K562 (cell line): ENCODE measurements around the gene HARS1. TPM values are rescaled to one million over a fixed set of nuclear protein-coding genes. Genes with fewer than 3 reads are reported as not detected.

ENCODE experiments used
- ARID1B ChIP-seq: fragments of 450-650 bp; IDR thresholded peaks from 2 replicates; pipeline ENCODE4 v1.6.1; 2016; ENCODE audit warnings: antibody characterized with exemption, mild to moderate bottlenecking, inconsistent platforms
- ELF1 ChIP-seq: fragments of 200-800 bp; sonication (Bioruptor generic); IDR thresholded peaks from 2 replicates; pipeline ENCODE4 v1.6.1; 2016; ENCODE audit warnings: missing genetic modification characterization, missing compliant biosample characterization
- EP300 ChIP-seq: IDR thresholded peaks from 2 replicates; pipeline ENCODE4 v1.6.1; 2012; ENCODE audit warnings: low read length, improper control_type of control experiment
- FOS ChIP-seq: IDR thresholded peaks from 3 replicates; pipeline ENCODE4 v1.6.1; 2011; ENCODE audit not compliant: insufficient read length; ENCODE audit errors: extremely low read depth
- FOXA1 ChIP-seq: fragments of 450-650 bp; IDR thresholded peaks from 2 replicates; pipeline ENCODE4 v1.6.1; 2016; ENCODE audit warnings: mild to moderate bottlenecking, borderline replicate concordance
- HMG20A ChIP-seq: fragments of 450-650 bp; formaldehyde crosslinking; conservative IDR thresholded peaks from 2 replicates; pipeline ENCODE4 v1.4.0; 2020; ENCODE audit warnings: mild to moderate bottlenecking, mixed read lengths
- MAZ ChIP-seq, 2 experiments: fragments of 450-650 bp in 1 of 2; sonication (generic) in 1 of 2; formaldehyde crosslinking; IDR thresholded peaks in 1 of 2; conservative IDR thresholded peaks in 1 of 2; 2 replicates each; pipeline versions ENCODE4 v1.4.0 to v1.5.0; 2020; ENCODE audit warnings: mild to moderate bottlenecking in 1 of 2, missing genetic modification reagents in 1 of 2
- POLR2AphosphoS2 ChIP-seq: IDR thresholded peaks from 2 replicates; pipeline ENCODE4 v1.6.1; 2012; ENCODE audit warnings: low read length, improper control_type of control experiment
- POLR2H ChIP-seq: IDR thresholded peaks from 2 replicates; pipeline ENCODE4 v1.6.1; 2016; ENCODE audit warnings: missing genetic modification characterization, low read depth, mild to moderate bottlenecking, control low read depth, missing compliant biosample characterization, moderate library complexity
- RBM14 ChIP-seq: fragments of 200-400 bp; formaldehyde crosslinking; IDR thresholded peaks from 2 replicates; pipeline ENCODE4 v1.6.1; 2018; ENCODE audit warnings: low read depth, mild to moderate bottlenecking, low read length, moderate library complexity, borderline replicate concordance; ENCODE audit not compliant: insufficient read depth
- ZNF184 ChIP-seq: sonication (generic); formaldehyde crosslinking; IDR thresholded peaks from 2 replicates; pipeline ENCODE4 v1.5.0; 2020; ENCODE audit warnings: missing genetic modification reagents
- ZNF253 ChIP-seq: fragments of 250-450 bp; sonication (Bioruptor Pico); conservative IDR thresholded peaks from 2 replicates; pipeline ENCODE4 v1.6.1; 2021; ENCODE audit warnings: mild to moderate bottlenecking
- ZNF785 ChIP-seq: fragments of 250-450 bp; sonication (Bioruptor Pico); IDR thresholded peaks from 2 replicates; pipeline ENCODE4 v1.4.0; 2020; ENCODE audit warnings: mild to moderate bottlenecking
- polyA plus RNA-seq, 8 experiments: library from polyadenylated mRNA; depleted of rRNA in 4 of 8; stranded (reverse) in 5 of 8; unstranded in 3 of 8; fragments of >200 nt; fragmentation: Nextera tagmentation in 2 of 8; fragmentation: Illumina TruSeq in 1 of 8; extraction: Ambion mirVana in 2 of 8; extraction: Trizol in 1 of 8; gene quantifications; 2 replicates each; pipeline versions ENCODE4 v1.2.1 to v1.2.3, GENCODE V29; 2011 to 2014; ENCODE audit warnings: inconsistent platforms in 1 of 8, missing spikeins in 1 of 8
- total RNA-seq, 7 experiments: library from RNA; depleted of rRNA in 6 of 7; stranded (reverse); fragments of >200 nt in 6 of 7; fragmentation: Illumina TruSeq in 2 of 7; extraction: Trizol in 2 of 7; gene quantifications; 2 replicates each; pipeline versions ENCODE4 v1.2.1 to v1.2.3, GENCODE V29; 2011 to 2021; ENCODE audit warnings: low replicate concordance in 1 of 7
- TF ChIP-seq, protein P1 (sequence below): sonication (generic); formaldehyde crosslinking; IDR thresholded peaks from 2 replicates; pipeline ENCODE4 v1.8.1; 2023; ENCODE audit warnings: mild to moderate bottlenecking, missing genetic modification reagents
- TF ChIP-seq, protein P2 (sequence below), 2 experiments: IDR thresholded peaks in 1 of 2; conservative IDR thresholded peaks in 1 of 2; 2 replicates each; pipeline ENCODE4 v1.6.1; 2016; ENCODE audit warnings: low read depth in 2 of 2, mild to moderate bottlenecking in 1 of 2, missing compliant biosample characterization in 1 of 2, missing genetic modification characterization in 1 of 2, moderate library complexity in 1 of 2
- TF ChIP-seq, protein P3 (sequence below): sonication (generic); formaldehyde crosslinking; IDR thresholded peaks from 2 replicates; pipeline ENCODE4 v1.8.1; 2022; ENCODE audit warnings: missing genetic modification reagents
- TF ChIP-seq, protein P4 (sequence below): fragments of 250-450 bp; sonication (Bioruptor Pico); IDR thresholded peaks from 2 replicates; pipeline ENCODE4 v1.6.1; 2021; ENCODE audit warnings: mild to moderate bottlenecking
- TF ChIP-seq, protein P5 (sequence below): fragments of 450-650 bp; formaldehyde crosslinking; IDR thresholded peaks from 2 replicates; pipeline ENCODE4 v1.4.0; 2020; ENCODE audit warnings: mild to moderate bottlenecking, mixed read lengths
- TF ChIP-seq, protein P6 (sequence below): sonication (generic); formaldehyde crosslinking; IDR thresholded peaks from 2 replicates; pipeline ENCODE4 v1.9.0; 2022; ENCODE audit warnings: mild to moderate bottlenecking, missing genetic modification reagents

HARS1 gene
- total and polyA plus RNA-seq, 9 of the 15 experiments (the other 6 are each of a cell fraction or from before 2014, with no cell fraction given) = 13.5 to 88.5 (median 75.2) TPM

DNA sequence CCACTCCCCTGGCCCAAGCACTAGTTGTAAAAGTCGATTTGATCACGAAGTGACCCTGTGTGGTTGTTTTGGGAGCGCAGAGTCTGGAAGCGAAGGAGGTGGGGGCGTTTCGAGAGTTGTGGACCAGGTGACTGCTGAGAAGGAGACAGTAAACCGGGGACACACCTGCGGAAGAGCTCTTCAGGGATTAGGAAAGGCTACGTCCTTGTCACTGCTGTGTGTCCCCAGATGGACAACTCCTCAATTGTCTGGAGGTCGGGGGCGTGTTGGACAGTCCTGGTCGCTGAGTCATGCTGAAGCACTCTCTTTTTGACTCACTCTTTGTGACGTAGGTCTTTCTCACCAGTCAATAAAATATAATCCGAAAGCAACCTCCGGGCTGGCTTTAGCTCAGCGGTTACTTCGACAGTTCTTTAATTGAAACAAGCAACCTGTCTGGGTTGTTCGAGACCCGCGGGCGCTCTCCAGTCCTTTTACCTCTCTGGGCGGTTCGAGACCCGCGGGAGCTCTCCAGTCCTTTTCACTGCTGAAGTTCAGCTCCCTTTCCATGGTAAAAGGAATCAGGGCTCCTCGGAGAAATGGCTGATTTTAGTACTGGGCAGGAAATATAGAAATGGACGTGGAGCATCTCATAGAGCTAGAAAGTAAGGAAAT, 19.9 kb upstream of the HARS1 start (continued):
- TF ChIP-seq, protein P1, sequence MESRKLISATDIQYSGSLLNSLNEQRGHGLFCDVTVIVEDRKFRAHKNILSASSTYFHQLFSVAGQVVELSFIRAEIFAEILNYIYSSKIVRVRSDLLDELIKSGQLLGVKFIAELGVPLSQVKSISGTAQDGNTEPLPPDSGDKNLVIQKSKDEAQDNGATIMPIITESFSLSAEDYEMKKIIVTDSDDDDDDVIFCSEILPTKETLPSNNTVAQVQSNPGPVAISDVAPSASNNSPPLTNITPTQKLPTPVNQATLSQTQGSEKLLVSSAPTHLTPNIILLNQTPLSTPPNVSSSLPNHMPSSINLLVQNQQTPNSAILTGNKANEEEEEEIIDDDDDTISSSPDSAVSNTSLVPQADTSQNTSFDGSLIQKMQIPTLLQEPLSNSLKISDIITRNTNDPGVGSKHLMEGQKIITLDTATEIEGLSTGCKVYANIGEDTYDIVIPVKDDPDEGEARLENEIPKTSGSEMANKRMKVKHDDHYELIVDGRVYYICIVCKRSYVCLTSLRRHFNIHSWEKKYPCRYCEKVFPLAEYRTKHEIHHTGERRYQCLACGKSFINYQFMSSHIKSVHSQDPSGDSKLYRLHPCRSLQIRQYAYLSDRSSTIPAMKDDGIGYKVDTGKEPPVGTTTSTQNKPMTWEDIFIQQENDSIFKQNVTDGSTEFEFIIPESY (CRISPR knock-in tag) = peak; percentile 44; the same call in 1 of the 2 replicates
- TF ChIP-seq FOXA1 (no peak), ZNF184 (CRISPR knock-in tag) (no peak), POLR2AphosphoS2 (no peak), RBM14 (no peak), ZNF785 (no peak), ARID1B (peak; percentile 82), FOS (peak; percentile 37), ELF1 (tag) (peak; percentile 25; the same call in 1 of the 2 replicates), HMG20A (no peak), ZNF253 (CRISPR knock-in tag) (no peak), POLR2H (tag) (peak; percentile 100), EP300 (peak; percentile 88), MAZ (CRISPR knock-in tag; conservative IDR thresholded peaks at IDR 0.05 in 1 of 2, IDR thresholded peaks at IDR 0.05 in 1 of 2) (peak; percentile 31 to 56; a peak in 1 of 4 replicates)
- TF ChIP-seq, protein P2, sequence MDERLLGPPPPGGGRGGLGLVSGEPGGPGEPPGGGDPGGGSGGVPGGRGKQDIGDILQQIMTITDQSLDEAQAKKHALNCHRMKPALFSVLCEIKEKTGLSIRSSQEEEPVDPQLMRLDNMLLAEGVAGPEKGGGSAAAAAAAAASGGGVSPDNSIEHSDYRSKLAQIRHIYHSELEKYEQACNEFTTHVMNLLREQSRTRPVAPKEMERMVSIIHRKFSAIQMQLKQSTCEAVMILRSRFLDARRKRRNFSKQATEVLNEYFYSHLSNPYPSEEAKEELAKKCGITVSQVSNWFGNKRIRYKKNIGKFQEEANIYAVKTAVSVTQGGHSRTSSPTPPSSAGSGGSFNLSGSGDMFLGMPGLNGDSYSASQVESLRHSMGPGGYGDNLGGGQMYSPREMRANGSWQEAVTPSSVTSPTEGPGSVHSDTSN (CRISPR knock-in tag; IDR thresholded peaks at IDR 0.05; ENCODE audit: low read depth) = no peak
- TF ChIP-seq, protein P2 (tag; conservative IDR thresholded peaks at IDR 0.05; ENCODE audit: low read depth) = peak; percentile 66; the same call in 1 of the 2 replicates
- TF ChIP-seq, protein P3, sequence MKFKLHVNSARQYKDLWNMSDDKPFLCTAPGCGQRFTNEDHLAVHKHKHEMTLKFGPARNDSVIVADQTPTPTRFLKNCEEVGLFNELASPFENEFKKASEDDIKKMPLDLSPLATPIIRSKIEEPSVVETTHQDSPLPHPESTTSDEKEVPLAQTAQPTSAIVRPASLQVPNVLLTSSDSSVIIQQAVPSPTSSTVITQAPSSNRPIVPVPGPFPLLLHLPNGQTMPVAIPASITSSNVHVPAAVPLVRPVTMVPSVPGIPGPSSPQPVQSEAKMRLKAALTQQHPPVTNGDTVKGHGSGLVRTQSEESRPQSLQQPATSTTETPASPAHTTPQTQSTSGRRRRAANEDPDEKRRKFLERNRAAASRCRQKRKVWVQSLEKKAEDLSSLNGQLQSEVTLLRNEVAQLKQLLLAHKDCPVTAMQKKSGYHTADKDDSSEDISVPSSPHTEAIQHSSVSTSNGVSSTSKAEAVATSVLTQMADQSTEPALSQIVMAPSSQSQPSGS (CRISPR knock-in tag) = no peak
- TF ChIP-seq, protein P4, sequence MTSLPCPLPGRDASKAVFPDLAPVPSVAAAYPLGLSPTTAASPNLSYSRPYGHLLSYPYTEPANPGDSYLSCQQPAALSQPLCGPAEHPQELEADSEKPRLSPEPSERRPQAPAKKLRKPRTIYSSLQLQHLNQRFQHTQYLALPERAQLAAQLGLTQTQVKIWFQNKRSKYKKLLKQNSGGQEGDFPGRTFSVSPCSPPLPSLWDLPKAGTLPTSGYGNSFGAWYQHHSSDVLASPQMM (CRISPR knock-in tag) = no peak
- TF ChIP-seq, protein P5, sequence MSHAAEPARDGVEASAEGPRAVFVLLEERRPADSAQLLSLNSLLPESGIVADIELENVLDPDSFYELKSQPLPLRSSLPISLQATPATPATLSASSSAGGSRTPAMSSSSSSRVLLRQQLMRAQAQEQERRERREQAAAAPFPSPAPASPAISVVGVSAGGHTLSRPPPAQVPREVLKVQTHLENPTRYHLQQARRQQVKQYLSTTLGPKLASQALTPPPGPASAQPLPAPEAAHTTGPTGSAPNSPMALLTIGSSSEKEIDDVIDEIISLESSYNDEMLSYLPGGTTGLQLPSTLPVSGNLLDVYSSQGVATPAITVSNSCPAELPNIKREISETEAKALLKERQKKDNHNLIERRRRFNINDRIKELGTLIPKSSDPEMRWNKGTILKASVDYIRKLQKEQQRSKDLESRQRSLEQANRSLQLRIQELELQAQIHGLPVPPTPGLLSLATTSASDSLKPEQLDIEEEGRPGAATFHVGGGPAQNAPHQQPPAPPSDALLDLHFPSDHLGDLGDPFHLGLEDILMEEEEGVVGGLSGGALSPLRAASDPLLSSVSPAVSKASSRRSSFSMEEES (CRISPR knock-in tag) = no peak
- TF ChIP-seq, protein P6, sequence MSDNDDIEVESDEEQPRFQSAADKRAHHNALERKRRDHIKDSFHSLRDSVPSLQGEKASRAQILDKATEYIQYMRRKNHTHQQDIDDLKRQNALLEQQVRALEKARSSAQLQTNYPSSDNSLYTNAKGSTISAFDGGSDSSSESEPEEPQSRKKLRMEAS (CRISPR knock-in tag) = no peak
